Measurements from ENCODE around the gene GATA3. TPM values are rescaled to one million over a fixed set of nuclear protein-coding genes. Genes with fewer than 3 reads are reported as not detected.

The GATA3 gene
- total and polyA plus RNA-seq, 12 donors = 1.1 to 3.2 (median 1.4) TPM

DNA sequence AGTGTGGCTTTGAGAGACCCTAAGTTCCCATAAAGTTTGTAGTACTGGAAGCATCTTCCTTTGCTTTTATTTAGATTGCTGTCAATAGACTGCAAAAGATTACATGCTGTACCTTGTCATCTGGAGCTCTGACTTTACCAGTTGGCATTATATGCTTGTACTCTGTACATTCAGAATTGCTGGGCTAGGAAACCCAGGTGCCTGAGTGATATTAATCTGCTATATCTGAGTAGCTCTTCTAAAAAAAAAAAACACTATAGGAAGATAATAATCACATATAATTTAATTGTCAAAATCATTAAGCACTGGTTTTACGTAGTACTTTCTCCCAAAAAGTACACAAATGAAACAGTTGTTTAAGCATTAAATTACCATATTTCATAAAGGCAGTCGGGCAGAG is 12.3 kb downstream of the GATA3 start:
- intact Hi-C loops (cut with DNase I) = loop anchor here in 1 of 10 donors (10.0 kb wide), 1 partner anchor 308 kb away; no protein-coding TSS in a partner anchor
- ATAC-seq (no peak), DNase-seq (no peak)
- no peak overlapping the region for H3K27ac ChIP-seq
- TF ChIP-seq, protein P1, sequence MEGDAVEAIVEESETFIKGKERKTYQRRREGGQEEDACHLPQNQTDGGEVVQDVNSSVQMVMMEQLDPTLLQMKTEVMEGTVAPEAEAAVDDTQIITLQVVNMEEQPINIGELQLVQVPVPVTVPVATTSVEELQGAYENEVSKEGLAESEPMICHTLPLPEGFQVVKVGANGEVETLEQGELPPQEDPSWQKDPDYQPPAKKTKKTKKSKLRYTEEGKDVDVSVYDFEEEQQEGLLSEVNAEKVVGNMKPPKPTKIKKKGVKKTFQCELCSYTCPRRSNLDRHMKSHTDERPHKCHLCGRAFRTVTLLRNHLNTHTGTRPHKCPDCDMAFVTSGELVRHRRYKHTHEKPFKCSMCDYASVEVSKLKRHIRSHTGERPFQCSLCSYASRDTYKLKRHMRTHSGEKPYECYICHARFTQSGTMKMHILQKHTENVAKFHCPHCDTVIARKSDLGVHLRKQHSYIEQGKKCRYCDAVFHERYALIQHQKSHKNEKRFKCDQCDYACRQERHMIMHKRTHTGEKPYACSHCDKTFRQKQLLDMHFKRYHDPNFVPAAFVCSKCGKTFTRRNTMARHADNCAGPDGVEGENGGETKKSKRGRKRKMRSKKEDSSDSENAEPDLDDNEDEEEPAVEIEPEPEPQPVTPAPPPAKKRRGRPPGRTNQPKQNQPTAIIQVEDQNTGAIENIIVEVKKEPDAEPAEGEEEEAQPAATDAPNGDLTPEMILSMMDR (IDR thresholded peaks at IDR 0.05) = no peak
- no peak overlapping the region for H3K4me3 ChIP-seq
- peaks cover 0 to 53% (median 0%) of the 10 kb centered on the region in 9 donors for H3K36me3 ChIP-seq
- WGBS, 2 donors = 89 to 93% methylated on average over 2 of the region's 2 CpGs
- H3K27me3 ChIP-seq = peaks cover 0 to 63% (median 32%) of the 10 kb centered on the region in 7 donors
- no peaks in the 10 kb centered on the region for H3K9me3 ChIP-seq
- H3K4me1 ChIP-seq = peaks cover 0 to 35% (median 12%) of the 10 kb centered on the region in 9 donors

DNA sequence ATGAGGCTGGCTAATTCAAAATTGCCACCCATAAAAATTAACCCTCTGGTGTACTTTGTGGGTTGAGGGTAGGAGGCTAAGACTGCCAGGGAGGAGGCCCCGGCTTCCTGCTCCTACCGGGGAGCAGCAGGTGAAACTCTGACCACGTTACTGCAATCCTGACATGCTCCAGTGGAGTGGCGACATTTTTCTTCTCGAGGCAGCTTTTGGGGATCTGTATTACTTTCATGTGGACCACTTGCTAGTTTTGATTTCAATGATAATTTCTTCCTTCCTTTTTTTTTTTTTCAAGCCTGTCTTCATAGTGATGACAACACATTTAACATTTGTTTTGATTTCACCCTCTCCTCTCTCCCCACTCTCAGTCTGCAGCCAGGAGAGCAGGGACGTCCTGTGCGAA is 14.6 kb downstream of the GATA3 start:
- DNase-seq = no peak
- 88 to 89% methylated on average over 7 of the region's 7 CpGs for WGBS, 2 donors
- intact Hi-C loops (cut with DNase I) = loop anchor here in 1 of 10 donors (10.0 kb wide), 1 partner anchor 306 kb away; no protein-coding TSS in a partner anchor
- Histone ChIP-seq H3K27me3 (peaks cover 0 to 51% (median 20%) of the 10 kb centered on the region in 7 donors), H3K4me1 (peaks cover 0 to 19% (median 8%) of the 10 kb centered on the region in 9 donors), H3K9me3 (no peaks in the 10 kb centered on the region), H3K4me3 (no peak overlapping the region), H3K27ac (no peak overlapping the region), H3K36me3 (peaks cover 0 to 65% (median 0%) of the 10 kb centered on the region in 9 donors)
- no peak for ATAC-seq
- TF ChIP-seq, protein P1 (IDR thresholded peaks at IDR 0.05) = no peak

DNA sequence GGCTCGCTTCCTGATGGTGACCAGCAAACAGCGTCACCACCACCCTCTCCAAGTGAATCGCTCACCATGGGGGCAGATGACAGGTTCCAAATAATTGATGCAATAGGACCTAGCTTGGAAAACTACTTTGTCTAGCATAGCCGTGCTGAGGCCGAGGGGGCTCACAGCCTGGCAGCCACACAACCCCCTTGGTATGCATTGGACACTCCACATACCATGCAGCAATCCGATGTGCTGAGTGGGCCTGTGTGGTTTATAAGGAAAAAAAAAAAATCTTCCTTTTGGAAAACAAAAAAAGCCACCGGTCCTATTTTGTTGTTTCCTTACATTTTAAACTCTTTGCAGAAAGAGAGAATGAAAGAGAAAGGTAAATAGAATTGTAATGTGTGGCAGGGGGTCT is 15.1 kb downstream of the GATA3 start:
- DNase-seq = no peak
- Histone ChIP-seq H3K4me3 (no peak overlapping the region), H3K36me3 (peaks cover 0 to 65% (median 0%) of the 10 kb centered on the region in 9 donors), H3K4me1 (peaks cover 0 to 17% (median 4%) of the 10 kb centered on the region in 9 donors), H3K27me3 (peaks cover 0 to 46% (median 15%) of the 10 kb centered on the region in 7 donors), H3K9me3 (no peaks in the 10 kb centered on the region), H3K27ac (no peak overlapping the region)
- TF ChIP-seq, protein P1 (IDR thresholded peaks at IDR 0.05) = no peak
- intact Hi-C loops (cut with DNase I) = loop anchor here in 1 of 10 donors (10.0 kb wide), 1 partner anchor 305 kb away; no protein-coding TSS in a partner anchor
- no peak for ATAC-seq
- WGBS, 2 donors = 85 to 94% methylated on average over 7 of the region's 7 CpGs

DNA sequence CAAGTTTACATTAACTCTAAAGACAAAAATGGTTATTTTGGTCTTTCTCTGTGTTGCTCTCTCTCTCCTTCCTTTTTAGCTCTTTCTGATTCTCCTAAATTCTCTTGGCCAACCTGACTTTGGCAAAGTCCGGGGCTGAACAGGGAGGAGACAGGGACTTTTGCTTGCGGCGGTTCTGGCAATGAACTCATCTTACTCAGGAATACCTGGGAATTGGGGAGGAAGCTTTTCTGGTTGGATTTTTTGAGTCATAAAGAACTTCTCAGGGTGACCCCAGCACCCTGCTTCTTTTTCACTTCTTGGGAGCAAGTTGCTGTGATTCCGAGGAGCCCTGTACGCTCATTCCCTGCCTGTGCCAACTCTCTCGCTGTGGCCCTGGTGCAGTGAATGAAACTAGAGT is 16.0 kb downstream of the GATA3 start:
- H3K4me1 ChIP-seq = peaks cover 0 to 13% (median 0%) of the 10 kb centered on the region in 9 donors
- peaks cover 0 to 38% (median 11%) of the 10 kb centered on the region in 7 donors for H3K27me3 ChIP-seq
- 95% methylated on average over 6 of the region's 6 CpGs for WGBS, 2 donors
- H3K4me3 ChIP-seq = no peak overlapping the region
- no peak overlapping the region for H3K27ac ChIP-seq
- H3K9me3 ChIP-seq = no peaks in the 10 kb centered on the region
- no peak for ATAC-seq
- DNase-seq = no peak
- TF ChIP-seq, protein P1 (IDR thresholded peaks at IDR 0.05) = no peak
- peaks cover 0 to 67% (median 0%) of the 10 kb centered on the region in 9 donors for H3K36me3 ChIP-seq
- intact Hi-C loops (cut with DNase I) = no loop called here
